Fibroblast of lung (primary cell): ENCODE measurements around the gene SLC14A1. TPM values are rescaled to one million over a fixed set of nuclear protein-coding genes. Genes with fewer than 3 reads are reported as not detected.

ENCODE experiments used
- DNase-seq, 2 donors: peaks; one replicate each; pipeline versions ENCODE4 v3.0.0 to v3.0.0-alpha.2; 2010; ENCODE audit warnings: low read depth in 2 of 2
- H2AFZ ChIP-seq: 2 replicates; pipeline ENCODE4 v1.5.1; 2012; ENCODE audit warnings: low read length, control low read depth, inconsistent platforms
- H3K27ac ChIP-seq: 2 replicates; pipeline ENCODE4 v1.5.1; 2011; ENCODE audit warnings: low read length, control low read depth; ENCODE audit not compliant: insufficient read depth
- H3K27me3 ChIP-seq: 2 replicates; pipeline ENCODE4 v1.5.1; 2011; ENCODE audit warnings: mild to moderate bottlenecking, low read length; ENCODE audit not compliant: control insufficient read depth, insufficient read depth
- H3K36me3 ChIP-seq: 2 replicates; pipeline ENCODE4 v1.5.1; 2011; ENCODE audit warnings: low read length; ENCODE audit not compliant: control insufficient read depth, insufficient read depth
- H3K4me1 ChIP-seq: 2 replicates; pipeline ENCODE4 v1.5.1; 2011; ENCODE audit warnings: low read length; ENCODE audit not compliant: control insufficient read depth, insufficient read depth; ENCODE audit errors: extremely low read depth
- H3K4me2 ChIP-seq: 2 replicates; pipeline ENCODE4 v1.5.1; 2011; ENCODE audit warnings: low read length, control low read depth; ENCODE audit not compliant: insufficient read depth; ENCODE audit errors: extremely low read depth
- H3K4me3 ChIP-seq, 4 experiments: fragments of 200-600 bp in 1 of 4; sonication (generic) in 1 of 4; replicated peaks in 1 of 4; 2 replicates each; pipeline ENCODE4 v1.5.1; 2011 to 2016; ENCODE audit warnings: low read length in 4 of 4, low read depth in 3 of 4, mild to moderate bottlenecking in 3 of 4, control low read depth in 2 of 4, inconsistent platforms in 1 of 4, mixed read lengths in 1 of 4; ENCODE audit not compliant: insufficient read depth in 1 of 4; ENCODE audit errors: control extremely low read depth in 1 of 4
- H3K79me2 ChIP-seq: 2 replicates; pipeline ENCODE4 v1.5.1; 2012; ENCODE audit warnings: mild to moderate bottlenecking, low read length, inconsistent platforms; ENCODE audit not compliant: control insufficient read depth, insufficient read depth
- H3K9ac ChIP-seq: 2 replicates; pipeline ENCODE4 v1.5.1; 2011; ENCODE audit warnings: mild to moderate bottlenecking, low read length, control low read depth; ENCODE audit not compliant: insufficient read depth
- H3K9me3 ChIP-seq: 2 replicates; pipeline ENCODE4 v1.5.1; 2012; ENCODE audit warnings: low read depth, low read length; ENCODE audit not compliant: control insufficient read depth, insufficient read depth
- H4K20me1 ChIP-seq: 2 replicates; pipeline ENCODE4 v1.5.1; 2011; ENCODE audit warnings: low read length; ENCODE audit not compliant: control insufficient read depth, insufficient read depth; ENCODE audit errors: extremely low read depth
- EZH2 ChIP-seq: IDR thresholded peaks from 2 replicates; pipeline ENCODE4 v1.5.1; 2012; ENCODE audit warnings: low read length, control low read depth, mild to moderate bottlenecking; ENCODE audit errors: missing control alignments
- polyA minus RNA-seq: library from RNA; depleted of rRNA, polyadenylated mRNA; stranded (reverse); fragments of >200 nt; gene quantifications from 2 replicates; pipeline ENCODE4 v1.2.3, GENCODE V29; 2011; ENCODE audit warnings: low replicate concordance
- polyA plus RNA-seq, 2 donors: library from polyadenylated mRNA; depleted of rRNA in 1 of 2; stranded (reverse) in 1 of 2; unstranded in 1 of 2; fragments of >200 nt; gene quantifications; 2 replicates each; pipeline ENCODE4 v1.2.1, GENCODE V29; 2011 to 2012; ENCODE audit warnings: missing spikeins in 1 of 2
- total RNA-seq: library from RNA; depleted of rRNA; stranded (reverse); fragments of >200 nt; gene quantifications from 2 replicates; pipeline ENCODE4 v1.2.1, GENCODE V29; 2014
- TF ChIP-seq, protein P1 (sequence below), 2 donors: IDR thresholded peaks in 1 of 2; conservative IDR thresholded peaks in 1 of 2; 1 replicate in 1 of 2; 2 replicates in 1 of 2; pipeline ENCODE4 v1.5.1; 2011 to 2012; ENCODE audit warnings: low read length in 2 of 2, control low read depth in 1 of 2, inconsistent platforms in 1 of 2, low read depth in 1 of 2, mild to moderate bottlenecking in 1 of 2

Gene SLC14A1
- total RNA-seq (2.3 and 31.0 TPM in 2 replicates), polyA plus RNA-seq (8.0 and 56.5 TPM in 2 replicates), polyA minus RNA-seq (27.4 and 100 TPM in 2 replicates)
- 4.2 and 39.4 TPM in 2 replicates for polyA plus RNA-seq (2012)

DNA sequence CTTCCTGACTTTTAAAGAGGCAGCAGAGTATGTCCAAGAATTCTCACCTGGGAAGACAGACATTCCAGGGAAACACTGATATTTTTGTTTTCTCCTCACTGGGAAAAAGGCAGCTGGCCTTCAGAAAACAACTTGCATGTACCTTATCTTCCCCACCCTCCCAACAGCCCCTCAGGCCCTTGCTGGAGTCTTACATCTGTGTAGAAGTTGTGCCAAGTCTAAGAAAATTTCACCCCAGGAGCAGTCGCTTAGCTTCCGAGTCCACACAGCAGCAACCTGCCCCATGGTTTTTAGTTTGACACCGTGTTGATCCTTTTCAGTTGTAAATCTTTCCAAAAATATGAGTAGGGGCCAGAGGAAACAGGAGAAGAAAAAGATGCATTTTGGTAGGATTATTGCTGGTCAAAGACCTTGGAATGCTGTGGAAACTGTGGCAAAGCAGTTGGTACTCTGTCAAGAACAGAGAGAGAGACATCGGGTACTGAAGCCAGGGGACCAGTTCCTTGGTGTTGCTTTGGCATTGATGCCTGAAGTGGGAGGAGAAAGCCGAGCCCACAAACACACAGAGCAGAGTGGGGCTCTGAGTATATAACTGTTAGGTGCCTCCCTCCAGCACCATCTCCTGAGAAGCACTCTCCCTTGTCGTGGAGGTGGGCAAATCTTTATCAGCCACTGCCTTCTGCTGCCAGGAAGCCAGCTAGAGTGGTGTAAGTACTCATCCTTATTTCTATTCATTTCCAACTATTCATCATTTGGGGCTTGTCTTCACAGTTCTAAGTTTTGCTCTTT lies at the start of gene SLC14A1:
Gene SLC14A1 (plus strand): TSS at position 615 of the 789 bp plus-strand sequence. CDS start 6,140 bp downstream, outside the sequence.
- H3K79me2 ChIP-seq: no peaks in the 10 kb centered on the region
- no peaks in the 10 kb centered on the region for H4K20me1 ChIP-seq
- no peaks in the 10 kb centered on the region for H3K9me3 ChIP-seq
- peak within 1 kb of the TSS; percentile 56 for H3K4me2 ChIP-seq
- peak within 1 kb of the TSS; percentile 25 to 47 (median 32) for H3K4me3 ChIP-seq
- no peak within 1 kb of the TSS for H2AFZ ChIP-seq
- peaks cover 9% of the 10 kb centered on the region for H3K4me1 ChIP-seq
- no peaks in the 10 kb centered on the region for H3K36me3 ChIP-seq
- H3K27ac ChIP-seq: no peak within 1 kb of the TSS
- no peaks in the 10 kb centered on the region for H3K27me3 ChIP-seq
- TF ChIP-seq EZH2: no peak
- TF ChIP-seq, protein P1, sequence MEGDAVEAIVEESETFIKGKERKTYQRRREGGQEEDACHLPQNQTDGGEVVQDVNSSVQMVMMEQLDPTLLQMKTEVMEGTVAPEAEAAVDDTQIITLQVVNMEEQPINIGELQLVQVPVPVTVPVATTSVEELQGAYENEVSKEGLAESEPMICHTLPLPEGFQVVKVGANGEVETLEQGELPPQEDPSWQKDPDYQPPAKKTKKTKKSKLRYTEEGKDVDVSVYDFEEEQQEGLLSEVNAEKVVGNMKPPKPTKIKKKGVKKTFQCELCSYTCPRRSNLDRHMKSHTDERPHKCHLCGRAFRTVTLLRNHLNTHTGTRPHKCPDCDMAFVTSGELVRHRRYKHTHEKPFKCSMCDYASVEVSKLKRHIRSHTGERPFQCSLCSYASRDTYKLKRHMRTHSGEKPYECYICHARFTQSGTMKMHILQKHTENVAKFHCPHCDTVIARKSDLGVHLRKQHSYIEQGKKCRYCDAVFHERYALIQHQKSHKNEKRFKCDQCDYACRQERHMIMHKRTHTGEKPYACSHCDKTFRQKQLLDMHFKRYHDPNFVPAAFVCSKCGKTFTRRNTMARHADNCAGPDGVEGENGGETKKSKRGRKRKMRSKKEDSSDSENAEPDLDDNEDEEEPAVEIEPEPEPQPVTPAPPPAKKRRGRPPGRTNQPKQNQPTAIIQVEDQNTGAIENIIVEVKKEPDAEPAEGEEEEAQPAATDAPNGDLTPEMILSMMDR (conservative IDR thresholded peaks at IDR 0.05 in 1 of 2, IDR thresholded peaks at IDR 0.05 in 1 of 2; ENCODE audit: low read depth in 1 of 2, low read length in 2 of 2): no peak
- no peak within 1 kb of the TSS for H3K9ac ChIP-seq
- DNase-seq: no peak

- no peak overlapping the region for H3K27ac ChIP-seq
- no peak for TF ChIP-seq EZH2
- TF ChIP-seq, protein P1 (conservative IDR thresholded peaks at IDR 0.05 in 1 of 2, IDR thresholded peaks at IDR 0.05 in 1 of 2; ENCODE audit: low read depth in 1 of 2, low read length in 2 of 2): no peak
- no peak overlapping the region for H3K9ac ChIP-seq
- no peaks in the 10 kb centered on the region for H3K9me3 ChIP-seq
- H3K36me3 ChIP-seq: no peaks in the 10 kb centered on the region
- no peaks in the 10 kb centered on the region for H3K4me1 ChIP-seq
- H3K27me3 ChIP-seq: no peaks in the 10 kb centered on the region
- H2AFZ ChIP-seq: no peak overlapping the region
- no peaks in the 10 kb centered on the region for H3K79me2 ChIP-seq
- no peak for DNase-seq
- no peak overlapping the region for H3K4me2 ChIP-seq
- H3K4me3 ChIP-seq: no peak overlapping the region
- H4K20me1 ChIP-seq: no peaks in the 10 kb centered on the region
Measured at GRCh38 chr18:45677276-45677807, 46.6 kb upstream of the SLC14A1 start.

DNA sequence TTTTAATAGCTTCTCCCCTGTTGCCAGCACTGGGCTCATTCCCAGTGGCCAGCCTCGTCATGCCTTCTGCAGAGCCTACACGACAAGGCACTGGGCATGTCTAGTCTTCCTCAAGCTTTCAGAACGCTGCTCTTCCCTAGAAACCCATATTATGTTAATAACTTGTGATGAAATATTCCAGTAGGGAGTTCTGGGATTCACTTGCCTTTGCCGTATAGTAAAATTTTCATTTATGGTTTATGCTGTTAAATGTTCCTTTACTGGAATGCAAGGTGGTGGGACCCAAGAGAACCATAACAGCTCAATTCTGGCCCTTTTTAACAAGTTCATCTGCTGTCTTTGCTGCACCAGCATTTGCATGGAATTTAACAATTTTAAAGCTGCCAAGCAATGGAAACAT lies 45.5 kb upstream of the SLC14A1 start:
- Histone ChIP-seq H4K20me1 (no peaks in the 10 kb centered on the region), H3K9me3 (no peaks in the 10 kb centered on the region), H3K27me3 (no peaks in the 10 kb centered on the region), H3K9ac (no peak overlapping the region), H3K4me3 (no peak overlapping the region), H3K4me1 (no peaks in the 10 kb centered on the region), H3K36me3 (no peaks in the 10 kb centered on the region), H3K4me2 (no peak overlapping the region), H3K79me2 (no peaks in the 10 kb centered on the region), H2AFZ (no peak overlapping the region), H3K27ac (no peak overlapping the region)
- DNase-seq: no peak
- no peak for TF ChIP-seq EZH2
- TF ChIP-seq, protein P1 (conservative IDR thresholded peaks at IDR 0.05 in 1 of 2, IDR thresholded peaks at IDR 0.05 in 1 of 2; ENCODE audit: low read depth in 1 of 2, low read length in 2 of 2): no peak
